Fibroblast of lung (primary cell): ENCODE results near the gene FMN1. TPM values are rescaled to one million over a fixed set of nuclear protein-coding genes. Genes with fewer than 3 reads are reported as not detected.

ENCODE experiments used
- DNase-seq, 2 donors: peaks; one replicate each; pipeline versions ENCODE4 v3.0.0 to v3.0.0-alpha.2; 2010; ENCODE audit warnings: low read depth in 2 of 2
- H2AFZ ChIP-seq: 2 replicates; pipeline ENCODE4 v1.5.1; 2012; ENCODE audit warnings: low read length, control low read depth, inconsistent platforms
- H3K27ac ChIP-seq: 2 replicates; pipeline ENCODE4 v1.5.1; 2011; ENCODE audit warnings: low read length, control low read depth; ENCODE audit not compliant: insufficient read depth
- H3K27me3 ChIP-seq: 2 replicates; pipeline ENCODE4 v1.5.1; 2011; ENCODE audit warnings: mild to moderate bottlenecking, low read length; ENCODE audit not compliant: control insufficient read depth, insufficient read depth
- H3K36me3 ChIP-seq: 2 replicates; pipeline ENCODE4 v1.5.1; 2011; ENCODE audit warnings: low read length; ENCODE audit not compliant: control insufficient read depth, insufficient read depth
- H3K4me1 ChIP-seq: 2 replicates; pipeline ENCODE4 v1.5.1; 2011; ENCODE audit warnings: low read length; ENCODE audit not compliant: control insufficient read depth, insufficient read depth; ENCODE audit errors: extremely low read depth
- H3K4me2 ChIP-seq: 2 replicates; pipeline ENCODE4 v1.5.1; 2011; ENCODE audit warnings: low read length, control low read depth; ENCODE audit not compliant: insufficient read depth; ENCODE audit errors: extremely low read depth
- H3K4me3 ChIP-seq, 4 experiments: fragments of 200-600 bp in 1 of 4; sonication (generic) in 1 of 4; replicated peaks in 1 of 4; 2 replicates each; pipeline ENCODE4 v1.5.1; 2011 to 2016; ENCODE audit warnings: low read length in 4 of 4, low read depth in 3 of 4, mild to moderate bottlenecking in 3 of 4, control low read depth in 2 of 4, inconsistent platforms in 1 of 4, mixed read lengths in 1 of 4; ENCODE audit not compliant: insufficient read depth in 1 of 4; ENCODE audit errors: control extremely low read depth in 1 of 4
- H3K79me2 ChIP-seq: 2 replicates; pipeline ENCODE4 v1.5.1; 2012; ENCODE audit warnings: mild to moderate bottlenecking, low read length, inconsistent platforms; ENCODE audit not compliant: control insufficient read depth, insufficient read depth
- H3K9ac ChIP-seq: 2 replicates; pipeline ENCODE4 v1.5.1; 2011; ENCODE audit warnings: mild to moderate bottlenecking, low read length, control low read depth; ENCODE audit not compliant: insufficient read depth
- H3K9me3 ChIP-seq: 2 replicates; pipeline ENCODE4 v1.5.1; 2012; ENCODE audit warnings: low read depth, low read length; ENCODE audit not compliant: control insufficient read depth, insufficient read depth
- H4K20me1 ChIP-seq: 2 replicates; pipeline ENCODE4 v1.5.1; 2011; ENCODE audit warnings: low read length; ENCODE audit not compliant: control insufficient read depth, insufficient read depth; ENCODE audit errors: extremely low read depth
- CTCF ChIP-seq, 2 donors: IDR thresholded peaks in 1 of 2; conservative IDR thresholded peaks in 1 of 2; 1 replicate in 1 of 2; 2 replicates in 1 of 2; pipeline ENCODE4 v1.5.1; 2011 to 2012; ENCODE audit warnings: low read length in 2 of 2, control low read depth in 1 of 2, inconsistent platforms in 1 of 2, low read depth in 1 of 2, mild to moderate bottlenecking in 1 of 2
- EZH2 ChIP-seq: IDR thresholded peaks from 2 replicates; pipeline ENCODE4 v1.5.1; 2012; ENCODE audit warnings: low read length, control low read depth, mild to moderate bottlenecking; ENCODE audit errors: missing control alignments
- polyA plus RNA-seq, 2 donors: library from polyadenylated mRNA; depleted of rRNA in 1 of 2; stranded (reverse) in 1 of 2; unstranded in 1 of 2; fragments of >200 nt; gene quantifications; 2 replicates each; pipeline ENCODE4 v1.2.1, GENCODE V29; 2011 to 2012; ENCODE audit warnings: missing spikeins in 1 of 2
- total RNA-seq: library from RNA; depleted of rRNA; stranded (reverse); fragments of >200 nt; gene quantifications from 2 replicates; pipeline ENCODE4 v1.2.1, GENCODE V29; 2014

The FMN1 gene
- total and polyA plus RNA-seq, 2 donors (not counting 1 experiment from before 2014, with no cell fraction given) = 7.5 to 43.8 TPM

- Histone ChIP-seq H3K4me3 (no peak overlapping the region), H3K27ac (no peak overlapping the region), H3K27me3 (no peaks in the 10 kb centered on the region), H2AFZ (no peak overlapping the region), H3K36me3 (peaks cover 2% of the 10 kb centered on the region), H4K20me1 (peaks cover 2% of the 10 kb centered on the region), H3K9ac (no peak overlapping the region), H3K9me3 (no peaks in the 10 kb centered on the region), H3K79me2 (peaks cover 8% of the 10 kb centered on the region), H3K4me2 (no peak overlapping the region), H3K4me1 (no peaks in the 10 kb centered on the region)
- no peak for TF ChIP-seq CTCF (conservative IDR thresholded peaks at IDR 0.05 in 1 of 2, IDR thresholded peaks at IDR 0.05 in 1 of 2; ENCODE audit: low read depth in 1 of 2, low read length in 2 of 2)
- TF ChIP-seq EZH2 = no peak
- DNase-seq = no peak
Observed at GRCh38 chr15:32732574-32733157, 461.8 kb downstream of the FMN1 start.

- Histone ChIP-seq H3K4me3 (no peak overlapping the region), H3K36me3 (peaks cover 2% of the 10 kb centered on the region)
Observed at GRCh38 chr15:32730677-32731654, 463.5 kb downstream of the FMN1 start.

More at GRCh38 chr15:32730677-32731654, 463.5 kb downstream of the FMN1 start:
- no peaks in the 10 kb centered on the region for H3K9me3 ChIP-seq
- TF ChIP-seq CTCF (conservative IDR thresholded peaks at IDR 0.05 in 1 of 2, IDR thresholded peaks at IDR 0.05 in 1 of 2; ENCODE audit: low read depth in 1 of 2, low read length in 2 of 2) (no peak), EZH2 (no peak)
- no peak overlapping the region for H2AFZ ChIP-seq
- no peak overlapping the region for H3K9ac ChIP-seq
- H4K20me1 ChIP-seq = peaks cover 2% of the 10 kb centered on the region
- peaks cover 8% of the 10 kb centered on the region for H3K79me2 ChIP-seq
- no peaks in the 10 kb centered on the region for H3K27me3 ChIP-seq
- no peaks in the 10 kb centered on the region for H3K4me1 ChIP-seq
- H3K27ac ChIP-seq = no peak overlapping the region
- DNase-seq = peak; percentile 28 to 65
- no peak overlapping the region for H3K4me2 ChIP-seq
